GM19468 (cell line): ENCODE measurements around the gene CFAP157.
"Not testable (repeated sequence)": the region's sequence is repeated elsewhere in the genome, so short reads cannot be mapped to it uniquely, and the experiment has no call there.

Experiments used
- ATAC-seq: cut with Tn5 transposase; IDR thresholded peaks from one replicate; pipeline ENCODE4 v1.9.1; 2021; ENCODE audit warnings: mild to moderate bottlenecking, moderate library complexity, moderate number of reproducible peaks; ENCODE audit not compliant: unreplicated experiment; ENCODE audit errors: extremely low read depth

CFAP157 gene

DNA sequence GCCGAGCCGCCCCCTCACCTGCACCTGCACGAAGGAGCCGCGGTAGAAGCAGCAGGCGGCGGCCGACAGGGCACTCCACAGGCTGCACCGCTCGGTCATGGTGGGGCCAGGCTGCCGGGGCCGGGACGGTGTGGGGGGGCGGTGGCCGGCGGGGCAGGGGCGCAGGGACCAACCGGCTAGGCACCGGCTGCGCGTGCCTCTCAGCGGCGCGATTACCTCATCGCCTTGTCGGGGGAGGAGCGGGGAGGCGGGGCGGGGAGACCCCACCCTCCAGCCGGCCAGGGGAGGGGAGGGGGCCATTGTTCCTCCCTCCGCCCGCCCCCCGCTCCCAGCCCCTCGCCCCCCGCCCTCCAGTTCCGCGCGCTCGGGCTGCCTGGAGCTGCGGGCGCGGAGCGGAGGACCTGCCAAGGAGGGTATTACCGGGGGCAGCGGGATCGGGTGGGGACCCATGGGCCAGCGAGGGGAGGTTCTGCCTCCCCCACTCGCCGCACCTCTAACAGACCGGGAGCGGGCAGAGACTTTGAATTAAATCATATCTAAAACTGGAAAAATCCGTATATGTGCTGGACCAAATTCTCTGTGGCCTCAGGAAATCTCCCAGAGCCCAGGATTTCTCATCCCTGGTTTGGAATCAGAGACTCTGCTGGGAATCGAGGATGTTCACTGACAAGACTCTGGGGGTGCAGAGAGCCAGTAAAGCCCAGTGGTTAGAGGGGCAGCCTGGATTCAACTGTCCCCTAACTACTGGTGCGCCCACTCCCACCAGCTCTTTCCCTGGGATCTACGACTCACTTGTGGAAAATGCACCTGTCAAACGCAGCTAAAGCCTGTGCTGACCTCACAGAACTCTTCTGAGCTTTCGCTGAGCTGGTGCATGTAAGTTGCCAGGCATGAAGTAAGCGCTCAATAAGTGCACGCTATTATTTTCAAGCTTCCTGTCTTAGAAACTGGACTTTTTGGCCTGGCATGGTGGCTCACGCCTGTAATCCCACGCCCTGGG, 48.6 kb downstream of the CFAP157 start:
- no peak for ATAC-seq

DNA sequence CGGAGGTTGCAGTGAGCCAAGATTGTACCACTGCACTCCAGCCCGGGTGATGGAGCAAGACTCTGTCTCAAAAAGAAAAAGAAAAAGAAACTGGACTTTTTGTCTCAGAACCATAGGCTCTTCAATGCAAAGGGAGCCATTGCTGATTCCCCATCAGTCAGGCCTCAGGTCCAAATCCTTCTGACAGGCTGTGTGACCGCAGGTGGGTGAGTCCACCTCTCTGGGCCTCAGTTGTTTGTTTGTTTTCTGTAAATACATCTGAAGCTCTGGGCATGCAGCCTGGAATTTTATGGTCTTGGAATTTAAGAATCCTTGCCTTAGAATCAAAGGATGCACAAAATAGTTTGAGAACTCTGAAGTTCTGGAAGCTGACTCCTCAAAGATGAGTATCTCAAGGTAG, 49.4 kb downstream of the CFAP157 start:
- no peak for ATAC-seq

DNA sequence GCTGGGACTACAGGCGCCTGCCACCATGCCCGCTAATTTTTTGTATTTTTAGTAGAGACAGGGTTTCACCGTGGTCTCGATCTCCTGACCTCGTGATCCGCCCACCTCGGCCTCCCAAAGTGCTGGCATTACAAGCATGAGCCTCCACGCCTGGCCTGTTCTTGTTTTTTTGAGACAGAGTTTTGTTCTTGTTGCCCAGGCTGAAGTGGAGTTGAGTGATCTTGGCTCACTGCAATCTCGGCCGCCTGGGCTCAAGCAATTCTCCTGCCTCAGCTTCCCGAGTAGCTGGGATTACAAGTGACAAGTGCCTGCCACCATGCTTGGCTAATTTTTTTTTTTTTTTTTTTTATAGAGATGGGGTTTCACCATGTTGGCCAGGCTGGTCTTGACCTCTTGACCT, 50.0 kb downstream of the CFAP157 start:
- ATAC-seq, result not testable (repeated sequence)

DNA sequence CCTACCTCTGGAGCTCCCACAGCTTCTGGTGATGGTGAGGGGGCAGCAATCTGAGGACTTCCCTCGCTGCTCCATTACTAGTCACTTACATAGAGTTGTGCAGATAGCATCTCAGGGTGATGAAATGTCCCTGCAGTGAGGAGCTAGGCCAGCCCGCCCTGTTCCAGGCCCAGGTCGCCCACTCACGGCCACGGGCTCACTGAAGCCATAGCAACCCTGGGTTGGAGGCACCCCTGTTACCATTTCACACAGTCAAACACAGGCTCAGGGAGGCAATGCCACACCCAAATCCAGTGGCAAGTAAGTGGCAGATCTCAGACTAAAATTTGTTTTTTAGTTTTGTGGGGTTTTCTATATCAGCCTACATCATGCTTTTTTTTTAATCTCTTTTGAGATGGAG, 52.1 kb downstream of the CFAP157 start:
- ATAC-seq, result no peak

DNA sequence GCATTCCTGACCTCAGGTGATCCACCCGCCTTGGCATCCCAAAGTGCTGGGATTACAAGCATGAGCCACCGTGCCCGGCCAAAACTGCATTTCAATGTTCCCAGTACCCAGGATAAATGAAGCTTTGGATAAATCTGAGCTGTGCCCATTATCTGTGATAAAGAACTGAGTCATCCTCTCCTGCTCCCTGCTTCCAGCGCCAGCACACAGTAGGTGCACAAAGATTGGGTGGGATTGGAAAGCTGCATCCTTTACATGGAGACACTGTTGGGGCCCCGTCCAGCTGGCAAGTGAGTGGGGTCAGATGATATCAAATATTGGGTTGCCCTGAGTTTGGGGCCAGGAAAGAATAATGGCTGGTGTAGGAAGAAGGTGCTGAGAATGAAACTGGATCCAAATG, 54.3 kb downstream of the CFAP157 start:
- no peak for ATAC-seq

DNA sequence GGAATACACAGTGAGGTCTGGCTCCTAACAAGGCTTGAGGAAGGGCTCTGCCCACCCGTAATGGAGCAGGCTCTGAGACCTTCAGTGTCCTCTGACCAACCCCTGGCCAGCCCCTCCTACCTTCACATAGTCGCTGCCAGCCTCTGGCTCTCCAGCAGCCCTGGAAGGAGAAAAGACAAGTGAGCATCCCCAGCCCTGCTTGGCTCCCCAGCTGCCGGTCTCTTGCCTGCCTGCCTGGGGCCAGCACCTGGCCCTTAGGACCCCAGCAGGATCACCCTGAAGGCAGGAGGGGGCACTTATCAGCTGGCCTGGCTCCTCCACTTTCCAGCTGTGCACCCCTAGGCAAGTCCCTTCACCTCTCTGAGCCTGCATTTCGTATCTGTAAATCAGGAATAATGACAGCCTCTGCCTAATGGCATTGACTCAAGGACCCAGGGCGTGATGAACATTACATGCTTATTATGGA, 54.7 kb downstream of the CFAP157 start:
- no peak for ATAC-seq

DNA sequence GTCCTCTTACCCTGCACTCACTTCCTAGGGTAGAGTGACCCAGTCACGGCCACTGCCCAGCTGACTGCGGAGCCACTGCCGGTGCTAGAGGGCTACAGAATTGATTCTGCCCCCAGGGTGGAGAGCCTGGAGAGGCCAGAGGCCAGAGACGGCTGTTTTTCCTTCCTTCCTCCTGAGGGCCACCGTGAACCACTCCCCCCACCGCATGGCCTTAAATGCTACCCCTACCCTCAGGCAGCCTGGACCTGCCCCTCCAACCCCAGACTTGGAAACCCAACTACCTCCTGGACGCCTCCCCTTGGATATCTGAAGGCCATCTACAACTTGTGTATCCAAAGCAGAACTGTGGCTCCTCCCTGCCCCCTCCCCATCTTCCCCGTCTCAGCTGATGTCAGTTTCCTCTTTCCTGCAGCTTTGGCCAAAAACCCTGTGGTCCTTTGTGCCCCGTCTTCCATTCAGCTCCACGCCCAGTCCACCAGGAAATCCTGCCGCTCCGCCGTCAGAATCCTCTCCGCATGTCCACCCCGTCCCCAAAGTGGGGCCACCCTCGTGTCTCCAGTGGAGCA, 55.4 kb downstream of the CFAP157 start:
- no peak for ATAC-seq

DNA sequence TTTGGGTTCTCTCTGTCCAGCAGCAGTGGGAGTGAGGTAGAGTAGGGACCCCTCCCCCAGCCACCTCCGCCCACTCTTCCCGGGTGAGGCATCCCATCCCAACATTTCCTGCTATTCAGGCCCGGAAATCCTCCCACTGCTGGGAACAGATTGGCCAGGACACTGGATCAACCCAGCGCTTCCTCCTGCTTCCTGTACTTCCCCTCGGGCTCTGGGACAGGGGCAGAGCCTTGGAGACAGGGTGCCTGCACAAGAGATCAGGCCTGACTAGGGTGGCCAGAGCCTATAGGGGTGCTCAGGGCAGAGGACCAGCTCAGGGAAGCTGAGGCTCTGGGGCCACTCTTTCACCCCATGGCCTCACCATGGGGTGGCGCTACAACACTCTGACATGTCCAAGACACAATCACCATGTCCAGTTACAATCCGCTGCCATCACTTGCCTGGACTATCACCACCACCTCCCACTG, 57.2 kb downstream of the CFAP157 start:
- ATAC-seq, result no peak

DNA sequence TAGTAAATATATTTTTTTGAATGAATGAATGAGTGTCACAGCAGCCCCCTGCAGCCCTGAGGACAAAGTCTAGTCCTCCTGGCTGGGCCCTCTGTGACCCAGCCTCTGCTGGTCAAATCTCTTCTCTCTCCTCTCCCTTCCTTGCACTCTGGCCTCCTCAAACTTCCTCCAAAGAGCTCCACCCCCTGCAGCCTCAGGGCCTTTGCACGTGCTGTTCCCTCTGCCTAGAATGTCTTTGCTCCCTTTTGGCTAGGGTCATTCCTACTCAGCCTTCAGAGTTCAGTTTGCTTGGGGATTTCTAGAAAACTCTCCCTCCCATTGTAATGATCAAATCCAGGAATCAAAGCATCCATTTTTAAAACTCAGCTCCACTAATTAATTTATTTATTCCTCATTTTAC, 58.6 kb downstream of the CFAP157 start:
- no peak for ATAC-seq
